HG03045 (cell line): ENCODE measurements around the gene FGF2.
"Not testable (repeated sequence)": the region's sequence is repeated elsewhere in the genome, so short reads cannot be mapped to it uniquely, and the experiment has no call there.

Experiments
- ATAC-seq: cut with Tn5 transposase; IDR thresholded peaks from one replicate; pipeline ENCODE4 v1.9.1; 2021; ENCODE audit warnings: mild to moderate bottlenecking, moderate library complexity; ENCODE audit not compliant: unreplicated experiment

FGF2 gene

GRCh38 chr4:122826553-122827257 is at the start of gene FGF2:
TSS of gene FGF2 (plus strand) at chr4:122826831. CDS start at chr4:122827175, 344 bp downstream.
- peak; percentile 29 for ATAC-seq

DNA sequence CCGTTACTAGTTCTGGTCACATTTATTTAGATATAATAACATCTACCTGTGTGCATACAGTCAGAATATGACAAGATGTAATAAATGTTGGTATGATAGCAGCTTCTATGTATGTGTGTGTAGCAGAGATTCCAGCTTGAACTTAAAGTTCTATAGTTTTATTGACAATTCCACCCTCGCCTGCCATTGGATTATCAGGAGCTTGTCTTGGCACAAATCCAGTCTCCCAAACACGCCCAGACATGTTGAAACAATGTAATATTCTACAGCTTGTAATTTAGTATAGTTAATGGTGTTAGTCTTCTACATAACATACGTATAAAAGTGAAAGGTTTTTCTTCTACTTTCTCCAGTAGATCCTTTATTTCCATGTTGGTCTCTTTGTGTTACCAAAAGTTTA is 49.7 kb upstream of the FGF2 start:
- no peak for ATAC-seq

GRCh38 chr4:122777846-122778673 is 48.6 kb upstream of the FGF2 start:
- no peak for ATAC-seq

DNA sequence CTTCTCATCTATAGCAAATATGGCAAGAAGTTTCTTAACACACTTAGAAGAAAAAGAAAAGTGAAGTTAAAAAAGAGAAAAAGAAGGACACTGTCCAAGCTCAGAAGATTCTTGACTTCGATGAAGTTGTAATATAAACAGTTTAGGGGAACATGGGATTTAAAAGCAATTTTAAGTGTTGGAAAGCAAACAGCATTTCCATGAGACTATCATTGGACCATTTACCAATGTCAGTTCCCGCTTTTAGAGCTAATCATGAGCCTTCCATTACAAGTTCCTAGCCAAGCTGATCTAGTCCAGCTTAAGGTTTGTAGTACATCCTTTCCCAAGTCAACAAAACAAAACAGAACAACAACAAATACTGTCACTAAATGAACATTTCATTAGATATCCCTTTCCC is 45.1 kb upstream of the FGF2 start:
- ATAC-seq, result no peak

DNA sequence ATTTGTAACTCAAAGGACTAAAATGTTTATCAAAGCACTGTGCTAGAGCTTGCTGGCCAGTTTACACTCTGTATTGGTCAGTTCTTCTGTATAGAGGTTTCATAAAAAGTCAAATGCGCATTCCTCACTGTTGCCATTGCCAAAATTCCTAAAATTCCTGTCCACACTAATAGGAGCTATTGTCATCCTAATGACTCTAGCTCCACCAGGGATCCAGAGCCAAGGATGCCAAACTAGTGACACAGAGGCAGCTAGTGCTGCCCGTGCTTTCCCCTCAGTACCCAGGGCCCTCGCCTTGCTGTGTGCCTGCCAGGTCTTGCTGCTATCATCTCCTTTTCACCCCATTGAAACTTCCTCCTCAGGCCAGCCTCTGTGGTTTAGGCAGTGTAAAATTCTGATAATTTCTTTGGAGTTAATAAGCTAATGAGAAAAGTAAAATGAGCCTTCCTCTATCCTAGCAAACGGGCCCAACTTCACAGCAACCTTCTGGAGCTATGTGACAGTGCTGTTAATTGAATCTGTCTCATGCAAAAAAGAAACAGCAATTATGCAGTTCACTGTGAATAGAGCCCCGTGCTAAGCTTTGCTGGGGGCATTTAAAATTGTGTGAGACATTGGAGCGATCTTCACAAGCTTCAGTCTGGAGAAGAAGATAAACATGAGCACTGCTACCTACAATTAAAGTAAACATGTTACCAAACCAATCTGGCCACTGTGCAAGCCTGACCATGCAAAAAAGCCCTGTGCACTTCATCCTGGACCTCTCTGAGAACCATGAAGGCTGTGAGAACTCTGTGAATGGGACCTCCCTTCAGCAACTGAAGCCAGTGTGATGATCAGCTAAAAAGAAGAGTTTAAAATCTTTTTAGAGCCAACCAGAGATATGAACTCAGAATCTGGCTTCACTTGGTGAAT is 43.1 kb upstream of the FGF2 start:
- no peak for ATAC-seq

- ATAC-seq, result no peak
These were observed 42.4 kb upstream of the FGF2 start for GRCh38 chr4:122784261-122784660.

DNA sequence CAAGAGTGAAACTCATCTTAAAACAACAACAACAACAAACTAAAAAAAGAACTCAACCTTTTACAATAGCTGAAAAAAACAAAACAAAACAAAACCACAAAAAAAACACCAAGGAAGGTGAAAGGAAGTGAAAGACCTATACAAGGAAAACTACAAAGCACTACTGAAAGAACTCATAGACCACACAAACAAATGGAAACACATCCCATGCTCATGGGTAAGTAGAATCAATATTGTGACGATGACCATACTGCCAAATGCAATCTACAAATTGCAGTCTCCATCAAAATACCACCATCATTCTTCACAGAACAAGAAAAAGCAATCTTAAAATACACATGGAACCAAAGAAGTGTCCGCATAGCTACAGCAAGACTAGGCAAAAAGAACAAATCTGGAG is 41.5 kb upstream of the FGF2 start:
- ATAC-seq, result no peak

DNA sequence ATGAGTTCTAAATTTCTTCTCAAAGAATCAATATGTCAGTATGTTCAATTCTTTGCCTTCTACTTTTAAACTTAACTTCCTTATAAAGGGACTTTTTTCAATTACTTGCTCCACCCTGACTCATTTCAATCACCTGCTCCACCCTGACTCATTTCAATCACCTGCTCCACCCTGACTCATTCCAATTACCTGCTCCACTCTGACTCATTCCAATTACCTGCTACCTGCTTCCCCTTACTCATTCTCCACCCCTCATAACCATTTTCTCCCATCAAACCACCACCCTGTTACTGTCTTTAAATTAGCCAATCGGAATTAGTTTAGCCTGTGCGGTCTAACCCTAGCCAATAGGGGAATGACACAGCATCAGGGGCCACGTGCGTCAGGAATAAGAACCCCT is 40.3 kb upstream of the FGF2 start:
- ATAC-seq, result not testable (repeated sequence)

DNA sequence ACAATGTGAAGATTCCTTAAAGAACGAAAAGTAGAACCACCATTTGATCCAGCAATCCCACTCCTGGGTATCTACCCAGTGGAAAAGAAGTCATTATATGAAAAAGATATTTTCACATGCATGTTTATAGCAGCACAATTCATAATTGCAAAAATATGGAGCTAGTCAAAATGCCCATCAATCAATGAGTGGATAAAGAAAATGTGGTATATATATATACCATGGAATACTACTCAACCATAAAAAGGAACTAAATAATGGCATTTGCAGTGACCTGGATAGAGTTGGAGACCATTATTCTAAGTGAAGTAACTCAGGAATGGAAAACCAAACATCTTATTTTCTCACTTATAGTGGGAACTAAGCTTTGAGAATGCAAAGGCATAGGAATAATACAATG is 39.7 kb upstream of the FGF2 start:
- not testable (repeated sequence) for ATAC-seq

DNA sequence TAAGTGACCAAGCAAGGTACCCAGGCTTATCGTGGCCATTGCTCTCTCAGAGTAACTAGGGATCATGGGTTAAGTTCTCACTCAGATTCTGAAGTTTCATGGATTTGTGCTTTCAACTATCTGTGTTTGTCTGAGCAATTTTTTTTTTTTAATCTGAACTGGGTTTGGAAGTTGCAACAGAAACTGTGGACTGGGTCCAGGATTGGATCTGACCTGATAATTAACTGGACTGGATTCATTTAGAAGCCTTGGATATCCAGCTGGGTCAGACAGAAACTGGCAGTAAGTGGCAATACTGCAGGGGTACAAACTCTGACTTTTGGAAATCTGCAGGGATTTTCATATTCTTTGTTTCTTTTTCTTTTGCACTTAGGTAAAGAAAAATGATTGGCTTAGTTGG is 38.7 kb upstream of the FGF2 start:
- no peak for ATAC-seq

DNA sequence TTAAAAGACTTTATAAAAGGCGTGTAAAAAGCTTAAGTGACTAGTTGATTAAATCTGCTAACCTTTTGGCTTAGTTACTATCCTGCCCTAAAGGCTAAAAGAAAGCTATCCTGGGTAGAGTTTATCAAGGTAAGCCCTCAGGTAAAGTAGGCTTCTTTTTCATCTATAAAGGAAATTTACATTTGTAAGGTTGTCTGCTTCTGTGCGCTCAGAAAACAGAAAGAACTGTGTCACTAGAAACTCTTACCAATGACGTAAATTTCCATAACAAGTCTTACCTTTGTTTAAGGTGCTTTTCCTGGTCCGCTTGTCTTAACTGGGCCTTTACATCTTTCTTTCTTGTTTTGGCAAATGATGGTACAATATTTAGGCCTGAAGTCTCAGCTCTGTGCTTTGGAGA is 37.7 kb upstream of the FGF2 start:
- ATAC-seq, result no peak

DNA sequence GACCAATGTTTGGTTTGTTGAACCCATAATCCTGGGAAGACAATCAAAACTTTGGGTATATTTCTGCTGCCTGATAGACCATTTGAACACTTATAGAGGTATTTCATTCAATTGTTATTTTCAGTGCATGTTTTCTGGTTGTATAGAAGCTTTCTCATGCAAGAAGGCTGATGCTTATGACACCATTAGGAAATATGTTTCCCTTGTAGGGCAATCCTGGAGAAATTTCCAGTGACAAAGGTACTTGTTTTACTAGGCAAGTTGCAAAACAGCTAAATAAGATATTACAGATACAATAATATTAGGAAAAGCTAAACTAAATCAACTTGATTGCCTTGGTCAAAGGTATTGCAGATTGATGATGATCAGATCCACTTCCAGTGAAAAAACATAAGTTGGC is 32.8 kb upstream of the FGF2 start:
- ATAC-seq, result no peak

DNA sequence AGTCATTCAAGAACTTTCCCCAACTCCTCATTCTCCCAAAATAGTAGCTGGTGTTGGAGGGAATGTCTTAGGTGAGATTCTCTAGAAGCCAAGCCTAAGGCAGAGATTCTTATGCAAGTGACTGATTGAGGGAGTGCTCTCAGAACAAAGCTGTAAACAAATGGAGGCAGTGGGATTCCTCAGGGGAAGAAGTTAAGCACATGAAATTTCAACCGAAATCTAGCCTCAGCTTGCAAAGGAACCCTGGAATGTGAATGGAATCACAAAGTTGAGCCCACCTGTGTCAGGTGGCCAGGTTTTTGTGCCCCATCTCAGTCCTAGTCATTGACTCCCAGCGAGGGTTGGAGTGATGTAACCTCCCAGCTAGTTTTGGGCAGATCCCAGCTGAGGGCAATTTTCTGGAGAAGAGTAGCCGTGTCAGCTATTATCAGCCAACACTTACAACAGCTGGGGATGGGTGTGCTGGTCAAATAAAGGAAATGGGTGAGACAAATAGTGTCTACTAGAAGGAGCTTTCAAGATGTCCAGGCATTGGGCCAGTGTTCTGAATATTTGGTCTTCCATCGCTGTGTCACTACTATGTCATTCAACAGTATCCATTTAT is 29.7 kb upstream of the FGF2 start:
- no peak for ATAC-seq

GRCh38 chr4:122797405-122798094 is 29.1 kb upstream of the FGF2 start:
- no peak for ATAC-seq

DNA sequence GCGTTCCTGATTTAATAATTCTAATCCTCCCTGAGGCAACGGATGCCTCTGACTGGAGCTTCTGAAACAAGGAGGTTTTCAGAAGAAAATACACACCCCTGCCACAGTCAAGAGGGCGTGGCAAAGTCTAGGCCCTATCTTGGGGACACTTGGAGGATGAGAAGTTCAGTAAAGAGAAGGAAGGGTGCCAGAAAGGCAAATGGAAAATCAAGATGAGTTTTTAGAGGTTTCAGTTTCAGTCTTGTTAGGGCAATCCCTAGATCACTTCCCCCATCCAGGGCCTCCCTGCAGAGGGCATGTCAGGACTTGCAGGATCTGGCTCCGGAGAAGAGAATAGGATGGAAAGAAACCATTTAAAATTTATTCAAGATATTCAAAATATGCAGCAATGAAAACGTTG is 28.5 kb upstream of the FGF2 start:
- ATAC-seq, result no peak

DNA sequence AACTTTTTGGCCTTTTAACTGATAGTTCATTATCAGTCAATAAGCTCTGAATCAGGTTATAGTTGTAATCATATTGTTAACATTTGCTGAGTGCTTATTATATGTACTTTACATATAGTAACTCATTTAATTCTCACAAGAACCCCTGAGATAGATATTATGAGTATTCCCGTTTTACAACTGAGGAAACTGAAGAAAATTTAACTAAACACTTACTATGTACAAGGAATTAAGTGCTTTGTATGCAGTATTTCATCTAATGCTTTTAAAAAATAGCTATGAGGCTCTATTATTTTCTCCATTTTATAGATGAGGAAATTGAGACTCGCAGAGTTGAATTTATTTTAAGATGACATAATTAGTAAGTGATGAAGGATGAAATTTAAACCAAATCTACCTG is 27.7 kb upstream of the FGF2 start:
- no peak for ATAC-seq

GRCh38 chr4:122803788-122804208 is 22.8 kb upstream of the FGF2 start:
- ATAC-seq, result no peak

GRCh38 chr4:122806981-122807679 is 19.5 kb upstream of the FGF2 start:
- no peak for ATAC-seq

DNA sequence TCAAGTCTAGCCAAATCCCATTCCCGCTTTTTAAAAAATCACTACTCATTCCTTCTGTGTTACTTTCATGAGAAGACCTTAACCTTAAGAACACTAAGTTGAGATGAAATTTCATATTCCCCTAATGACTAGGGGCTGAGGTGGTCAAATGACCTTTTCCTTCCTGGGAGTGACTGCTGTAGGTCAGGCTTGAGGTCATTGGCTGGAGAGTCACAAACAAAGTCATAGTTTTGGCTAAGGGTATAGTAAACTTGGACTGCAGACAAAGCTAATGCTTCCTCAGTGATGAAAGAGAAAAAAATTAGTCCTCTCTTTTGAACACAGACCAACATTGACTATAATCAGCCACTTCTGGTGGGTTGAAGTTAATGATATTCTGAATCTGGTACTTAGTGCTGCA is 16.0 kb upstream of the FGF2 start:
- no peak for ATAC-seq

DNA sequence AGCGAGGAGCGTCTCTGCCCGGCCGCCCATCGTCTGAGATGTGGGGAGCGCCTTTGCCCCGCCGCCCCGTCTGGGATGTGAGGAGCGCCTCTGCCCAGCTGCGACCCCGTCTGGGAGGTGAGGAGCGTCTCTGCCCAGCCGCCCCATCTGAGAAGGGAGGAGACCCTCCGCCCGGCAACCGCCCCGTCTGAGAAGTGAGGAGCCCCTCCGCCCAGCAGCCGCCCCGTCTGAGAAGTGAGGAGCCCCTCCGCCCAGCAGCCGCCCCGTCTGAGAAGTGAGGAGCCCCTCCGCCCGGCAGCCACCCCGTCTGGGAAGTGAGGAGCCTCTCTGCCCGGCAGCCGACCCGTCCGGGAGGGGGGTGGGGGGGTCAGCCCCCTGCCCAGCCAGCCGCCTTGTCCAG is 14.8 kb upstream of the FGF2 start:
- ATAC-seq, result not testable (repeated sequence)
